ENCODE data around the gene ENOX1. TPM values are rescaled to one million over a fixed set of nuclear protein-coding genes. Genes with fewer than 3 reads are reported as not detected.

Gene ENOX1
- total and polyA plus RNA-seq, 4 donors = 0.33 to 7.7 (median 1.1) TPM

DNA sequence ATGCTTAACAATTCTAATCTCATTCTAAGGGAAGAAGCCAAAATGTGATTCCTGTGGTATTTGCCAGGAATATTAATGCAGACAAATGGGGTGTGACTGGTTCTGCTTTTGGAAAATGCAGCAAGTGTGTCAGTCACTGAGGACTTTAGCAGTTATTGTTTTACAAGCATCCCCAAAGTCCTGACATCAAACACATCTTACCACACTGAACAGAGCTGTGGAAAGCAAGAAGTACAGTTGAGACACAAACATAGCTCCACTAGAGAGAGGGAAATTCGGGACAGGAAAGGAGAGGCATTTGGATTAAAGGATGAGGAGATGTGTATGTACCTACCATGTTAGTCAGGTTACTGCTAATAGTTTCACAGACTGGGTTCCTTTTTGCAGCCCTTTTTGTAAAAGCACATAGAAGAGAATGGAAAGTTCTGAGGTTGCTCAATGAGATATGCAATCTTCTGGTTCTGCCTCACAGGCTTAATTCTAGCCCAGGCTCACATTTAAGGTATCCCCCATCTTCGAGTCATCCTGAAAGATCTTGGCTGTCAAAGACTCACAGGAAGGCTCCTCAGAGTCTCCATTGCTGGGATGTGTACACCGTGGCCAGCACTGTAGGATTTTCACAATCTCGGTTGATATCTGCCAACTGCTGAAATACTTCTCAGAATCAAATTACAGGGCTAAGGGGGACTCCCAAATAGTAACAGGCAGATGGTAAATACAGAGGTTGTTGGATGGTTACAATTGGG lies 446.8 kb downstream of the ENOX1 start:
- 85 to 87% methylated on average over 4 of the region's 4 CpGs for WGBS, 2 donors
- DNase-seq = no peak

DNA sequence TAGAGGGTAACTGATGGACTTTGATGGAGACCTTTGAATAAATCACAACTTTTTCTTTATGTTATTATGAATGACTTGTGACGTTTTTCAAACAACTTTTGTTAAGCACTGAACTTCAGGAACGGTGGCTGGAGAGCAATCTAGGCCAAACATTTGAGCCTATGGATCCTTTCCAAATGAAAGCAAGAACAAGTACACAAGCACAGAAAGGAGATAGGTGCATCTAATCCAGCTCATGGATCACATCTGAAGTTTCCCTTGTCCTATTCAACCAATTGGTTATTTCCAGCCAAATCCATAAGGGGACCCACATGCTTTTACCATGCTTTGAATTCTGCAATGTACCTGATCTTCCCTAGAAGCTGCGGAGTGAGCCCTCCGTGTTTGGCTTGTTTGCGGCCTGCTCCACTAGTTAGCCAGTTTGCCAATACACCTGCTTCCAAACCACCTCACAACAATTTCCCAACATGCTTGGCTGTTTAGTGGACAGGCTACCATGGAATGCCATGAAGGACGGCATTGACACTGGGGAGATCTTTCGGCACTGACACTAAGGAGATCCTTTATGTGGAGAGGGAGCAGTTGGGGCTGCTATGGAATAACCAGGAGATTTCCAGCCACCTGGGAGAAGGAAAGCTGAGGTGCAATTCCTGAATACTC lies 447.5 kb downstream of the ENOX1 start:
- 73 to 92% methylated on average over 7 of the region's 7 CpGs for WGBS, 2 donors
- Histone ChIP-seq H3K36me3 (ENCODE audit: control insufficient read depth in 4 of 4, insufficient read depth in 4 of 4, low read length in 4 of 4) (no peaks in the 10 kb centered on the region), H3K27ac (ENCODE audit: low read depth in 1 of 2, low read length in 1 of 2) (no peak overlapping the region), H3K9me3 (ENCODE audit: control insufficient read depth in 4 of 4, insufficient read depth in 3 of 4, low read length in 3 of 4) (peaks cover 0 to 3% (median 0%) of the 10 kb centered on the region in 4 donors), H3K4me1 (ENCODE audit: control insufficient read depth in 5 of 5, insufficient read depth in 5 of 5, low read length in 5 of 5) (peaks cover 1 to 13% (median 6%) of the 10 kb centered on the region in 5 donors), H3K4me3 (no peak overlapping the region), H3K27me3 (ENCODE audit: control insufficient read depth in 3 of 3, insufficient read depth in 3 of 3, low read length in 2 of 3) (no peaks in the 10 kb centered on the region), H3K9ac (ENCODE audit: insufficient read depth in 1 of 2, low read length in 2 of 2) (no peak overlapping the region)
- TF ChIP-seq, protein P1, sequence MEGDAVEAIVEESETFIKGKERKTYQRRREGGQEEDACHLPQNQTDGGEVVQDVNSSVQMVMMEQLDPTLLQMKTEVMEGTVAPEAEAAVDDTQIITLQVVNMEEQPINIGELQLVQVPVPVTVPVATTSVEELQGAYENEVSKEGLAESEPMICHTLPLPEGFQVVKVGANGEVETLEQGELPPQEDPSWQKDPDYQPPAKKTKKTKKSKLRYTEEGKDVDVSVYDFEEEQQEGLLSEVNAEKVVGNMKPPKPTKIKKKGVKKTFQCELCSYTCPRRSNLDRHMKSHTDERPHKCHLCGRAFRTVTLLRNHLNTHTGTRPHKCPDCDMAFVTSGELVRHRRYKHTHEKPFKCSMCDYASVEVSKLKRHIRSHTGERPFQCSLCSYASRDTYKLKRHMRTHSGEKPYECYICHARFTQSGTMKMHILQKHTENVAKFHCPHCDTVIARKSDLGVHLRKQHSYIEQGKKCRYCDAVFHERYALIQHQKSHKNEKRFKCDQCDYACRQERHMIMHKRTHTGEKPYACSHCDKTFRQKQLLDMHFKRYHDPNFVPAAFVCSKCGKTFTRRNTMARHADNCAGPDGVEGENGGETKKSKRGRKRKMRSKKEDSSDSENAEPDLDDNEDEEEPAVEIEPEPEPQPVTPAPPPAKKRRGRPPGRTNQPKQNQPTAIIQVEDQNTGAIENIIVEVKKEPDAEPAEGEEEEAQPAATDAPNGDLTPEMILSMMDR (IDR thresholded peaks at IDR 0.05; ENCODE audit: control extremely low read depth, extremely low read depth) = no peak
- ATAC-seq (ENCODE audit: insufficient read depth, low FRiP score) (no peak), DNase-seq (no peak)

More for the DNA sequence above, 446.8 kb downstream of the ENOX1 start:
- Histone ChIP-seq H3K9ac (ENCODE audit: insufficient read depth in 1 of 2, low read length in 2 of 2) (no peak overlapping the region), H3K36me3 (ENCODE audit: control insufficient read depth in 4 of 4, insufficient read depth in 4 of 4, low read length in 4 of 4) (no peaks in the 10 kb centered on the region), H3K9me3 (ENCODE audit: control insufficient read depth in 4 of 4, insufficient read depth in 3 of 4, low read length in 3 of 4) (peaks cover 0 to 3% (median 0%) of the 10 kb centered on the region in 4 donors), H3K27ac (ENCODE audit: low read depth in 1 of 2, low read length in 1 of 2) (no peak overlapping the region), H3K4me3 (no peak overlapping the region), H3K4me1 (ENCODE audit: control insufficient read depth in 5 of 5, insufficient read depth in 5 of 5, low read length in 5 of 5) (peaks cover 0 to 7% (median 1%) of the 10 kb centered on the region in 5 donors), H3K27me3 (ENCODE audit: control insufficient read depth in 3 of 3, insufficient read depth in 3 of 3, low read length in 2 of 3) (no peaks in the 10 kb centered on the region)
- ATAC-seq (ENCODE audit: insufficient read depth, low FRiP score) = no peak
- TF ChIP-seq, protein P1 (IDR thresholded peaks at IDR 0.05; ENCODE audit: control extremely low read depth, extremely low read depth) = no peak

DNA sequence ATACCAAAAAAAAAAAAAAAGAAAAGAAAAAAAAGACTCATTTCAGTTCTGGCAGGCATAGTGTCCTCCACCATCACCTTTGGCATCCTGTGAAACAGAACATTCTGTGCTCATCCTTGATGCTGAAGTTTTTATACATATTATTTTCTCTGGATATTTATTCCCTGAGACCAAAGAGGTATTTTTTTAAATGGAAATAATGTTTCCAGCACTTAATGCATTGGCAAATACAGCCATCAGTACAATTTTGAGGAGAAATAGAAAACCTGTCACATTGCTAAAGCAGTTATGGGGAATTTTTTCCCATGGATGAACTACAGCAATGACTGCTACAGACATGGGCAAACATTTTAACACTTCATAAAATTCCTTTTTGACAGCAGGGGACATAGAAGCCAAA lies 451.0 kb downstream of the ENOX1 start:
- DNase-seq (peak in 2 of 3 donors; percentile 34 to 72), ATAC-seq (ENCODE audit: insufficient read depth, low FRiP score) (no peak)
- Histone ChIP-seq H3K27ac (ENCODE audit: low read depth in 1 of 2, low read length in 1 of 2) (no peak overlapping the region), H3K9ac (ENCODE audit: insufficient read depth in 1 of 2, low read length in 2 of 2) (no peak overlapping the region), H3K9me3 (ENCODE audit: control insufficient read depth in 4 of 4, insufficient read depth in 3 of 4, low read length in 3 of 4) (no peaks in the 10 kb centered on the region), H3K36me3 (ENCODE audit: control insufficient read depth in 4 of 4, insufficient read depth in 4 of 4, low read length in 4 of 4) (no peaks in the 10 kb centered on the region), H3K4me3 (no peak overlapping the region), H3K4me1 (ENCODE audit: control insufficient read depth in 5 of 5, insufficient read depth in 5 of 5, low read length in 5 of 5) (peaks cover 0 to 21% (median 8%) of the 10 kb centered on the region in 5 donors), H3K27me3 (ENCODE audit: control insufficient read depth in 3 of 3, insufficient read depth in 3 of 3, low read length in 2 of 3) (no peaks in the 10 kb centered on the region)
- TF ChIP-seq, protein P1 (IDR thresholded peaks at IDR 0.05; ENCODE audit: control extremely low read depth, extremely low read depth) = no peak
